CD4-positive, alpha-beta T cell treated with Interleukin-4 for 1 hour (primary cell): ENCODE data around the gene ZHX3.
"Not testable (repeated sequence)": the region's sequence is repeated elsewhere in the genome, so short reads cannot be mapped to it uniquely, and the experiment has no call there.

Source experiments
- DNase-seq, 2 donors: peaks; one replicate each; pipeline ENCODE4 v3.0.0-alpha.2; 2020 to 2022

The ZHX3 gene

GRCh38 chr20:41249411-41250281 is 67.9 kb downstream of the ZHX3 start:
- DNase-seq: no peak

GRCh38 chr20:41248368-41249024 is 69.0 kb downstream of the ZHX3 start:
- no peak for DNase-seq

GRCh38 chr20:41247523-41248367 is 69.8 kb downstream of the ZHX3 start:
- no peak for DNase-seq

GRCh38 chr20:41245086-41245707 is 72.3 kb downstream of the ZHX3 start:
- no peak for DNase-seq

- DNase-seq: no peak
Observed at GRCh38 chr20:41242807-41243206, 74.7 kb downstream of the ZHX3 start.

- no peak for DNase-seq
Observed at GRCh38 chr20:41242352-41242751, 75.2 kb downstream of the ZHX3 start.

GRCh38 chr20:41237233-41237632 is 80.3 kb downstream of the ZHX3 start:
- not testable (repeated sequence) for DNase-seq

GRCh38 chr20:41236818-41237217 is 80.7 kb downstream of the ZHX3 start:
- DNase-seq: not testable (repeated sequence)

- no peak for DNase-seq
Observed at GRCh38 chr20:41234546-41234945, 83.0 kb downstream of the ZHX3 start.

GRCh38 chr20:41234041-41234440 is 83.5 kb downstream of the ZHX3 start:
- no peak for DNase-seq

- DNase-seq: no peak
Observed at GRCh38 chr20:41232973-41233926, 84.3 kb downstream of the ZHX3 start.

- no peak for DNase-seq
Observed at GRCh38 chr20:41231136-41231535, 86.4 kb downstream of the ZHX3 start.

GRCh38 chr20:41230136-41230535 is 87.4 kb downstream of the ZHX3 start:
- no peak for DNase-seq

- DNase-seq: no peak
Observed at GRCh38 chr20:41229259-41229658, 88.3 kb downstream of the ZHX3 start.

GRCh38 chr20:41228858-41229257 is 88.7 kb downstream of the ZHX3 start:
- no peak for DNase-seq

GRCh38 chr20:41226426-41226825 is 91.1 kb downstream of the ZHX3 start:
- DNase-seq: no peak

- no peak for DNase-seq
Observed at GRCh38 chr20:41225091-41225490, 92.4 kb downstream of the ZHX3 start.

- DNase-seq: no peak
Observed at GRCh38 chr20:41224281-41224680, 93.2 kb downstream of the ZHX3 start.

GRCh38 chr20:41223112-41223511 is 94.4 kb downstream of the ZHX3 start:
- DNase-seq: no peak

- DNase-seq: no peak
Observed at GRCh38 chr20:41222703-41223102, 94.8 kb downstream of the ZHX3 start.

- no peak for DNase-seq
Observed at GRCh38 chr20:41222296-41222695, 95.2 kb downstream of the ZHX3 start.
